NCI-H2107 treated with DMSO at 0.1 percent for 48 hours (cell line): Measurements from ENCODE around the gene CNGA3.

ENCODE experiments used
- DNase-seq: peaks from one replicate; lab custom pipeline; 2025; ENCODE audit not compliant: unreplicated experiment; lab: John Stamatoyannopoulos, UW

CNGA3 gene

DNA sequence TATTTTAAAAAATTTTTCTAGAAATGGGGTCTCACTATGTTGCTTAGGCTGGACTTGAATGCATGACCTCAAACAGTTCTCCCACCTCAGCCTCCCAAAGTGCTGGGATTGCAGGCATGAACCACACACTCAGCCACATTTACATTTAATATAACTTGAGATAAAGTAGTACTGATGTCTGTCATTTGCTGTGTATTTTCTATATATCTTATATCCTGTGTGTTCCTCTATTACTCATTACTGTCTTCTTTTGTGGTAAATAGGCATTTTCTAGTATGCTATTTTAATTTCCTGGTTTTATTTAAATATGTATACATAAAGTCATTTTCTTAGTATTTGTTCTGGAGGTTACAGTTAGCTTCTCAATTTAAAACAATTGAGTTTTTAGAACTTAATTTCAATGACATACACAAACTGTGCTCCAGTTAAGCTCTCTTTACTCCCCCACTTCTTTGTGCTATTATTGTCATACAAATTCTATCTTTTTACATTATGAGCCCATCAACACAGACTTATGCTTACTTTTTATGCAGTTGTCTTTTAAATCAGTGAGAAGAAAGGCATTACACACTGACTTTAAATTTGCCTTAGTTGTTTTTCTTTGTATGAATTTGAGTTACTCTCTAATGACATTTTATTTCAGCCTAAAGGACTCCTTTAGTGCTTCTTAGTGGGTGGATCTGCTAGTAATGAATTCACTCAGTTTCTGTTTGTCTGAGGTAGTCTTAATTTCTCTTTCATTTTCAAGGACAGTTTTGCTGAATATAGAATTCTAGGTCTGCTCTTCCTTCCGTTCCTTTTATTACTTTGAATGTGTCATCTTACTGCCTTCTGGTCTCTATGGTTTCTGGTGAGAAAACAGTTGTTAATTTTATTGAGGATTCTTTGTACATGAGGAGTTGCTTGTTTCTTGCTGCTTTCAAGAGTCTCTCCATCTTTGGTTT is 92.2 kb downstream of the CNGA3 start:
- no peak for DNase-seq

DNA sequence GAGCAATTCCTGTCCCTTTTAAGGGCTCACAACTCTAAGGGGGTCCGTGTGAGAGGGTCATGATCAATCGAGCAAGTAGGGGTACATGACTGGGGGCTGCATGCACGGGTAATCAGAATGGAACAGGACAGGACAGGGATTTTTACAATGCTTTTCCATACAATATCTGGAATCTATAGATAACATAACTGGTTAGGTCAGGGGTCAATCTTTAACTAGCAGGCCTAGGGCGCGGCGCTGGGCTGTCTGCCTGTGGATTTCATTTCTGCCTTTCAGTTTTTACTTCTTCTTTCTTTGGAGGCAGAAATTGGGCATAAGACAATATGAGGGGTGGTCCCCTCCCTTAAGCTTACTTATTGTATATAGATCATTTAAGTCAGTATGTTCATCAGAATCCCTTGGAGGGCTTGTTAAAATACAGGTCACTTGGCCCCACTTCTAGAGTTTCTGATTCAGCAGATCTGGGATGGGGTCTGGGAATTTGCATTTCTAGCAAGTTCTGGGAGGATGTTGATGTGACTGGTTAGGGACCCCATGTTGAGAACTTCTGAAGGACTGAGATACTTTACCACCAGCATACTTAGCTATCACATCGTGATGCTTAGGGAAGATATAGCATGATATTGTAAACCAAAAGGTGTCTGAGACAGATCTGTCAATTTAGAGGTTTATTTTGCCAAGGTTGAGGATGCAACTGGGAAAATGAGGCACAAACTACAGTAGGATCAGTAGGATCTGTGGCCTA is 95.6 kb downstream of the CNGA3 start:
- no peak for DNase-seq

DNA sequence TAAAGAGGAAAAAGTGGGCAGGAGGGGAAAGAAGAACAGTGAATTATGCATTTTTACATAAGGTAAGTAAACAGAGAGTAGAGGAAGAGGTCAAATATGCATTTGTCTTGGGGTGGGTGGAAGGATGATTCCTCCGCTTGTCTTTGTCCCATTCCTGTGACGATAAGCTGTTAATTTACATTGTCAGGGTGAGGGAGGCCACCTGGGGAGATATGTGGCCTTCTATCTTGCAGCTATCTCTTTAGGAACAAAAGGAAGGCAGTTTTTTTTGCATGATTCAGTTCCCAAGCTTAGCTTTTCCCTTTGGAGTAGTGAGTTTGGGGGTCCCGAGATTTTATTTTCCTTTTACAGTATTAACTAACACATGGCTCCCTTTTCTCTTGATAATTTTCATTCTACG is 96.2 kb downstream of the CNGA3 start:
- no peak for DNase-seq

DNA sequence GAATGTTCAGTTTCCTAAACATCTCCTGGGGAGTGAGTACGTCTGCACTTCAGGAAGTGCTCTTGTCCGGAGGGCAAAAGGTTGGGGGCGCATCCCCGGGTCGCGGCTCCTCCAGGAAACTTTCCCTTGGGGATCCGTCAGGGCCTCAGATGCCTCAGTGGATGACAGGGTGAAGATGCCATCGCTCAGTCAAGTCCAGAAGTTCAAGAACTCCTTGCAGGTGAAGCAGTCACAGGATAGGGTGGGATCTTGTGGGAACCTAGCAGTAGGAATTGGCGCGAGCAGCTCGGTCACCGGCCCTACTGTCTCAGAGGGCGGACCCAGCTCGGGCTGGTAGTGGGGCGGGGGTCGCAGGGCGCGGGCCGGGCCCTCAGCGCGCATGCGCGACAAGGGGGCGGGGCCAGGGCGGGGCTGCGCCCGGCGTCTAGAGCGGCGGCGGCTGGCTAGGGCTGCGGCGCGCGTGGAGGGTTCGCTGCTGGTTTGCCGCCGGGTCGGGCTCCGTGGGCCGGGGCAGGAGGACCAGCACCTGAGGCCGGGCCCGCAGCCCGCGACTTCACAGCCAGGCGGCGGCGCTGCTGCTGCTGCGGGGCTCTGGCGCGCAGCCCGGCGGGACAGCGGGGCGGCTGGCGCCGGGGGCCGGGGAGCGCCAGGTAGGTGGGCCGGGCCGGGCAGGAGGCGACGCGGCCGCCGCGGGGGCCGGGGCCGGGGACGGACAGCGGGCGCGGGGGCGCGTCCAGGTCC is 98.3 kb downstream of the CNGA3 start, which contains the start of gene INPP4A:
TSS of gene INPP4A (plus strand) at position 423 of the 741 bp plus-strand sequence. CDS start 75,191 bp downstream, outside the sequence.
- no peak for DNase-seq

DNA sequence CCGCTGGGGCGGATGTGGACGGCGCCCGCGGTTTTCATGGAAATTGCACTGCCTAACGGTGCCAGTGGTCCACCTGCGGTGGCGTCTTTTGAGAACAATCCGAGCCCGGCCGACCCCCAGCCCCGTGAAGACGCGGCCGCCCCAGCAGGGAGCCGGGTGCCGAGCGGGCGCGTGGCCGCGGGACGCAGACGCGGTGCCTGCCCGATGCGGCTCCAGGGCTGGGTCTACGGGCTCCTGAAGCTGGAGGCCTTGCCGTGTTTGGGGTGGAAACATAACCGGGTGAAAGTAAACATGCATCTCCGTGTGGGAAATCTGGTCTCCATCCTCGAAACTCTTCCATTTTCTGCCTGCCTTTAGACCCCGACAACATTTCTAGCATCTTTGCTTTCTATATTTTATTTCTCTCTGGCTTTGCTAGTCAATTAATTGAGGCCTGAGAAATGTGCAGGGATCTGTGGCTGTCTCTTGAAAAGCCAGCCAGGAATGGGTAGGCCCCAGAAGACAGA is 99.0 kb downstream of the CNGA3 start:
- DNase-seq = no peak

DNA sequence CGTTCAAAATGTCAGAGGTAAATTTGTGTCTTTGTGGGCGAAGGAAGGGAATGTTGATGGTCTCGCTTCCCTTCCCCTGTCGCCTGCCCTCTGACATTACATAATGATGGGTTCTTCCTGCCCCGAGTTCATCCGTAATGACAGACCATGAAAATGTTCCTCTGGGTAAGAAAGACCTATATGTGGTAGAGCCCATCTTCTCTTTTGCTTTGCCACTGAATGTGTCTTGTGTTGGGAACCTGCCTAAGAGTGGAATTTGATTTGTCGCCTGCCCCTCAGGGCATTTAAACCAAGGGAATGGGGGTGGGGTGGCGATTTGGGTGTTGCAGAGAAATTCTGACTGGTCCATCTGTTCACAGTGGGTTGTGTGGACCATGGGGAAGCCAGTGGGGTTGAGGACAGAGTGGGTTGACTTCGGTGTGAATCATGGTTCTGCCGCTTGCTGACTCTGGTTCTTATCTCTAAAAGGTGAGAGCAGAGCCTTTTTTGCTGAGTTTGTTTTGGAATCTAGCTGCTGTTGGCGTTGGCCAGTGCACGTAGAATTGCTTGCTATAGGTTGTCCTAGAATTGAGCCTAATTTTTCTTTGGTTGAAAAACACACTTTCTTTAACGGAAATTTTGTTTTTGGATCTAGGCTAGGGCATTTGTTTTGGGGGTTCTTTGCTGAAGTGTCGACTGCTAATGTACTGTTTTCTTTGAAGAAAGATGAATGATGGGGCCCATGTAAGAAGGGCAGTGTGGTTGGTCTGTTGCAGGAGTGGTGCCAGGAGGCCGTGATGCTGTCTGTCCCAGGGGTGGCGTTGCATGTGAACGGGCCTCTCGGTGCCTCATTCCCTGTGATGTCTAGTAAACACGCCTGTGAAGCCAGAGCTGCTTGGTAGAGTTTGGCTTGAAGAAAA is 99.7 kb downstream of the CNGA3 start:
- no peak for DNase-seq

DNA sequence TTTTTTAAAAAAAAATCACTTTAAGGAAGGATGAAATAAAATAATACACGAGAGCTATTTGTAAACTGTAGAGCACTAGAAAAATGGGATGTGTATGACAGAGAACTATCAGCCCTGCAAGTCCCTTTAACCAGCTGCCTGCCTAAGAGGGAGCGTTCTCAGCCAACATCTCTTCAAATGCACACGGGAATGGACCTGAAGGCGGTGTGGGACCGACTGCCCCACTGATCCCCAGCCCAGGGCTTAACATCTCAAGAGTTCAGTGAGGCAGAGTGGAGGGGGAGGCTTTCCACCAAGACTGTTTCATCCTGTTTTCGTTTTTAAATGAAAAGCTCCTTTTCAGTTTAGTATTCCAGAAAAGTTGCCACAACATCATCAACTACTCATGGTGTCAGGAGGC is 100.6 kb downstream of the CNGA3 start:
- DNase-seq = no peak
